Endodermal cell (in vitro differentiated cells): Measurements from ENCODE around the gene DAGLA. TPM values are rescaled to one million over a fixed set of nuclear protein-coding genes. Genes with fewer than 3 reads are reported as not detected.

ENCODE experiments used
- DNase-seq: peaks from one replicate; pipeline ENCODE4 v3.0.0-alpha.2; 2017
- H3K27ac ChIP-seq: 2 replicates; pipeline ENCODE4 v1.5.1; 2013; ENCODE audit warnings: mild to moderate bottlenecking, low read depth, low read length, moderate library complexity
- H3K27me3 ChIP-seq: 2 replicates; pipeline ENCODE4 v1.6.1; 2013; ENCODE audit warnings: mild to moderate bottlenecking, low read length, moderate library complexity; ENCODE audit not compliant: insufficient read depth, control insufficient read depth, poor library complexity, severe bottlenecking
- H3K36me3 ChIP-seq: 2 replicates; pipeline ENCODE4 v1.7.0; 2013; ENCODE audit warnings: mild to moderate bottlenecking, low read length, moderate library complexity; ENCODE audit not compliant: control insufficient read depth, insufficient read depth
- H3K4me1 ChIP-seq: one replicate; pipeline ENCODE4 v1.7.0; 2013; ENCODE audit warnings: low read length; ENCODE audit not compliant: control insufficient read depth, insufficient read depth
- H3K4me3 ChIP-seq: 2 replicates; pipeline ENCODE4 v1.5.1; 2013; ENCODE audit warnings: mild to moderate bottlenecking, low read length, moderate library complexity
- H3K9ac ChIP-seq: 2 replicates; pipeline ENCODE4 v1.6.1; 2013; ENCODE audit warnings: mild to moderate bottlenecking, low read length, moderate library complexity; ENCODE audit not compliant: poor library complexity, severe bottlenecking; ENCODE audit errors: extremely low read depth
- H3K9me3 ChIP-seq: 2 replicates; pipeline ENCODE4 v1.6.1; 2013; ENCODE audit warnings: mild to moderate bottlenecking, low read length, moderate library complexity; ENCODE audit not compliant: control insufficient read depth
- H3K27ac Mint-ChIP-seq: 2 replicates; pipeline ENCODE4 v1.8.0; 2020; ENCODE audit warnings: mixed read lengths
- H3K27me3 Mint-ChIP-seq: 2 replicates; pipeline ENCODE4 v1.8.0; 2021; ENCODE audit warnings: mild to moderate bottlenecking, mixed read lengths; ENCODE audit not compliant: insufficient read depth
- H3K36me3 Mint-ChIP-seq: 2 replicates; pipeline ENCODE4 v1.8.0; 2020; ENCODE audit warnings: low read depth, mixed read lengths
- H3K4me1 Mint-ChIP-seq: 2 replicates; pipeline ENCODE4 v1.8.0; 2020; ENCODE audit warnings: mixed read lengths
- H3K4me3 Mint-ChIP-seq: 2 replicates; pipeline ENCODE4 v1.8.0; 2020; ENCODE audit warnings: mild to moderate bottlenecking, moderate library complexity, mixed read lengths
- H3K9me3 Mint-ChIP-seq: 2 replicates; pipeline ENCODE4 v1.8.0; 2020; ENCODE audit warnings: mild to moderate bottlenecking, mixed read lengths
- WGBS, 2 experiments: methylation state at CpG; one replicate each; pipeline versions ENCODE4 v1.1.5 to v1.1.7; 2013; ENCODE audit warnings: missing lambda C conversion rate in 2 of 2, mixed read lengths in 1 of 2; ENCODE audit not compliant: insufficient coverage in 1 of 2, insufficient read length in 1 of 2; 5-methylcytosine and 5-hydroxymethylcytosine counted together
- total RNA-seq, 2 donors: library from RNA; stranded (reverse); fragmentation: NEBNext Ultra II Directional in 1 of 2; extraction: Animal tissue kit (Norgen Biotek cat#: 25700) in 1 of 2; gene quantifications; 2 replicates in 1 of 2; 3 replicates in 1 of 2; pipeline ENCODE4 v1.2.1, GENCODE V29; 2021
- TF ChIP-seq, protein P1 (sequence below): fragments of 200-600 bp; sonication (generic); conservative IDR thresholded peaks from 2 replicates; pipeline ENCODE4 v1.5.0; 2021; ENCODE audit warnings: antibody characterized with exemption, mild to moderate bottlenecking

DAGLA gene
- total RNA-seq, 2 donors from 2014 or later: 5.6 to 8.7 TPM

DNA sequence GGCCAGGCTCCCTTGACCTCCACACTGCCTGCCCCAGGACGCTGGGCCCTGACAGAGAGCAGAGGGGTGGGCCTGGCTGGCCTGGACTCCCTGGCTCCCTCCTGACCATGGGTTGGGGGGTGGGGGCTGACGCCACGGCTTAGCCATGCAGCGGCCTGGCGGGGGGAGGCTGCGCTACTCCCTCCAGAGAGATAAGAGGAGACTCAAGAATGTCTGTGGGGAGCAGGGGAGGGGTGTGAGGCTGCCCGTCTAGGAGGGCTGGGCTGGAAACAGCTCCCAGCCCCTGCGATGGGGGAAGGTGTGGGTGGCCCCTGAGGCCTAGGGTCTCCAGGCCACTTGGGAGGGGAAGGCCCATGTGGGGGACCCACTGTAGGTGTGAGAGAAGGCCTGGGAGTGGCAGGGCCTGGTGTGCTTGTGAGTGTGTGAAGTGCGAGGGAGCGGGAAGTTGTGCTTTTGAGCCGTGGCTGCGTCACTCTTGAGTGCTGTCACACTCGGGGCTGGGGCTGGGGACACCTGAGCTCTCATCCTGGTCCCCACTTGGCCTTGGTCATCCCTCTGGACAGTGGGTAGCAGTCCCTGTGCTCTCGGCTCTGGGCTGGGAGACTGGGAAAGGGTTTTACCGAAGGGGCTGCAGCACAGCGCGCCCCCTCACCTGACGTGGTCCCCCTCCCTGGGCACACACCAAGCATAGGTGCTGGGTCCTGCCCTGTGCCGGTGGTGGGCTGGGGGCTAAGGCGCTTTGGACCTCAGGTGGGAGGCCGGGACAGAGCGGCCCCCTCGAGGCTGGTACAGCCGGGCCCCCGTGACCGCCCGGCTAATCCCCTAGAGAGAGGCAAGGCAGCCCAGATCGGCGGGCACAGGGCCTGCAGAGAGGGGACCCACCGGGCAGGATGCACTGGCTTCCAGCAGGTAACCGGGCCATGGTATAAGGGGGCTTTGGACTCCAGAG is 74.6 kb downstream of the DAGLA start:
- Histone ChIP-seq H3K9me3 (no peaks in the 10 kb centered on the region), H3K4me3 (peak overlapping the region; percentile 84), H3K27ac (no peak overlapping the region), H3K27me3 (no peaks in the 10 kb centered on the region), H3K9ac (peak overlapping the region; percentile 34), H3K36me3 (no peaks in the 10 kb centered on the region), H3K4me1 (peaks cover 42% of the 10 kb centered on the region)
- DNase-seq: peak; percentile 76
- Mint-ChIP-seq H3K9me3 (no peaks in the 10 kb centered on the region), H3K4me3 (peak overlapping the region; percentile 70), H3K36me3 (no peaks in the 10 kb centered on the region), H3K27ac (peak overlapping the region; percentile 85), H3K27me3 (peaks cover 27% of the 10 kb centered on the region), H3K4me1 (peaks cover 35% of the 10 kb centered on the region)
- WGBS, 2 experiments: 80 to 89% methylated on average over 13 to 31 of the region's 31 CpGs
- TF ChIP-seq, protein P1, sequence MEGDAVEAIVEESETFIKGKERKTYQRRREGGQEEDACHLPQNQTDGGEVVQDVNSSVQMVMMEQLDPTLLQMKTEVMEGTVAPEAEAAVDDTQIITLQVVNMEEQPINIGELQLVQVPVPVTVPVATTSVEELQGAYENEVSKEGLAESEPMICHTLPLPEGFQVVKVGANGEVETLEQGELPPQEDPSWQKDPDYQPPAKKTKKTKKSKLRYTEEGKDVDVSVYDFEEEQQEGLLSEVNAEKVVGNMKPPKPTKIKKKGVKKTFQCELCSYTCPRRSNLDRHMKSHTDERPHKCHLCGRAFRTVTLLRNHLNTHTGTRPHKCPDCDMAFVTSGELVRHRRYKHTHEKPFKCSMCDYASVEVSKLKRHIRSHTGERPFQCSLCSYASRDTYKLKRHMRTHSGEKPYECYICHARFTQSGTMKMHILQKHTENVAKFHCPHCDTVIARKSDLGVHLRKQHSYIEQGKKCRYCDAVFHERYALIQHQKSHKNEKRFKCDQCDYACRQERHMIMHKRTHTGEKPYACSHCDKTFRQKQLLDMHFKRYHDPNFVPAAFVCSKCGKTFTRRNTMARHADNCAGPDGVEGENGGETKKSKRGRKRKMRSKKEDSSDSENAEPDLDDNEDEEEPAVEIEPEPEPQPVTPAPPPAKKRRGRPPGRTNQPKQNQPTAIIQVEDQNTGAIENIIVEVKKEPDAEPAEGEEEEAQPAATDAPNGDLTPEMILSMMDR: no peak

DNA sequence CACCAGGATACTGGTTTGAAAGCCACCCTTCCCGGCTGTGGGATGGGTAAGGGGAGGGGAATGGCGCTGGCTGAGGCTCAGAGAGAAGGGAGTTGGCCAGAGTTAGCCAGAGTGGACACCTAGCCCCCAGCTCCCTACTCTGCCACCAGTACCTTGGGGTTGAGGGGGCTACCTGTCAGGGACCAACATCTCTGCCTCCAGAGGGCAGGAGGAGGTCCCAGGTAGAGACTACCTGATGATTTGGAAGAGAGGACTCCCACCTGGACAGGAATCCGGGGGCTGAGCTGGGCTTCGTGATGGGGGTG is 75.9 kb downstream of the DAGLA start:
- Mint-ChIP-seq H3K4me1 (peaks cover 35% of the 10 kb centered on the region), H3K36me3 (no peaks in the 10 kb centered on the region), H3K4me3 (no peak overlapping the region), H3K27me3 (peaks cover 24% of the 10 kb centered on the region), H3K9me3 (no peaks in the 10 kb centered on the region), H3K27ac (peak overlapping the region; percentile 71)
- H3K4me3 ChIP-seq: no peak overlapping the region
- H3K27ac ChIP-seq: no peak overlapping the region
- no peaks in the 10 kb centered on the region for H3K36me3 ChIP-seq
- no peaks in the 10 kb centered on the region for H3K27me3 ChIP-seq
- H3K4me1 ChIP-seq: peaks cover 37% of the 10 kb centered on the region
- TF ChIP-seq, protein P1: no peak
- no peaks in the 10 kb centered on the region for H3K9me3 ChIP-seq
- WGBS, 2 experiments: 60 to 84% methylated on average over 1 to 4 of the region's 4 CpGs
- no peak for DNase-seq
- H3K9ac ChIP-seq: no peak overlapping the region

GRCh38 chr11:61756452-61757212 is 76.4 kb downstream of the DAGLA start:
- Mint-ChIP-seq H3K4me3 (no peak overlapping the region), H3K9me3 (no peaks in the 10 kb centered on the region), H3K27ac (peak overlapping the region; percentile 71), H3K36me3 (no peaks in the 10 kb centered on the region), H3K27me3 (peaks cover 19% of the 10 kb centered on the region), H3K4me1 (peaks cover 37% of the 10 kb centered on the region)
- 74 to 83% methylated on average over 7 to 9 of the region's 9 CpGs for WGBS, 2 experiments
- Histone ChIP-seq H3K4me3 (no peak overlapping the region), H3K36me3 (no peaks in the 10 kb centered on the region), H3K9ac (no peak overlapping the region), H3K27ac (no peak overlapping the region), H3K27me3 (no peaks in the 10 kb centered on the region), H3K4me1 (peaks cover 37% of the 10 kb centered on the region), H3K9me3 (no peaks in the 10 kb centered on the region)
- no peak for DNase-seq
- TF ChIP-seq, protein P1: no peak
